ENCODE measurements around the gene RABGEF1.
"Not testable (repeated sequence)": the region's sequence is repeated elsewhere in the genome, so short reads cannot be mapped to it uniquely, and the experiment has no call there.

Gene RABGEF1

GRCh38 chr7:66740302-66740979 lies at the start of gene RABGEF1:
Gene RABGEF1 (plus strand): TSS chr7:66740733. CDS start chr7:66771900, 31,167 bp downstream.
- peak; percentile 98 for DNase-seq (ENCODE audit: low read depth, low spot score)

DNA sequence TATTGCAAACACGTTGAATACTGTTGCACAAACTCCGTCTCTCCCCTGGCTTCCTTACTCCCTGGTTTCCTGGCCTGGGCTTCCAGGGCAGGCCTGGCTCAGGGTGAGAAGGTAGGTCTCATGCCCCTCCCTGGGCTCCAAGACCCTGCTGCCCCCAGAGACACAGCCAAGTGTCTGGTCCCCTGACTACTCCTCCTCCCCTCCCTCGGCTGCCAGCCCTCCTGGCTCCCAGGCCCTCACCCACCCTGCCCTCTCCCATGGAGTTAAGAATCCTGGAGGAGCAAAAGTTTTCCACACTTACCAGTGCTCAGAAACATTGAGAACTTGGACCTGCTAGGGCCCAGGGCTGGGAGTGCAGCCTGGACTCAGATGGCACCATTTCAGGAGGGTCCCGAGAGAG lies 47.2 kb upstream of the RABGEF1 start:
- no peak for DNase-seq (ENCODE audit: low read depth, low spot score)

DNA sequence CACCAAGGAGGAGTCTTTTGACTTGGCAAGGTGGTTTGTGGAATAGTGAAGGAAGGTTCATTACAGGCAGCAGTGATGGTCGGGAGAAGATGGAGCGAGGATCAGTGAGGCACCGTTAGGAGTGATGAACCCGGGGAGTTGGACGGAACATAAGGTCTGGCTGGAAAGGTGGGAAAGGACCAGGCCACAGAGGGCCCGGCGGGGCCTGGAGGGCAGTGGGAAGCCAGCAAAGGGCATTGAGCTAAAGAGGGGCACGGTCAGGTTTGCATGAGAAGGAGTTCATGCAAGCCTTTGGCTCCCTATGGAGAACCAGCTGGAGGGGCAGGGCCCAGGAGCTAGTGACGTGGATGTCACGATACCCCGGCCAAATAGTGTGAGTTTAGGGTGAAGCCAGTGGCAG lies 46.2 kb upstream of the RABGEF1 start:
- DNase-seq (ENCODE audit: low read depth, low spot score) = no peak

DNA sequence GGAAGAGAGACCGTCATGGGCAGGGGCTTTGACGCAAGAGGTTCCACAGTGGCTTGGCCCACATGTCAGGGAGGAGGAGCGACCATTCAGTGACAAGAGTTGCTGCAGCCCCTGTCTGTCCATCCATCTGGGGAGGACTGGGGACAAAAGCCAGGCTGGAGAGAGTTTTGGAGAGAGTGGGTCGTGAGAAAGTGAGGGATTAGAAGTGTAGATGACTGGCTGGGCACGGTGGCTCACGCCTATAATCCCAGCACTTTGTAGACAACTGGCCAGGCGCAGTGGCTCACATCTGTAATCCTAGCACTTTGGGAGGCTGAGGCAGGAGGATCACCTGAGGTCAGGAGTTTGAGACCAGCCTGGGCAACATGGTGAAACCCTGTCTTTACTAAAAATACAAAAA lies 45.1 kb upstream of the RABGEF1 start:
- not testable (repeated sequence) for DNase-seq (ENCODE audit: low read depth, low spot score)

DNA sequence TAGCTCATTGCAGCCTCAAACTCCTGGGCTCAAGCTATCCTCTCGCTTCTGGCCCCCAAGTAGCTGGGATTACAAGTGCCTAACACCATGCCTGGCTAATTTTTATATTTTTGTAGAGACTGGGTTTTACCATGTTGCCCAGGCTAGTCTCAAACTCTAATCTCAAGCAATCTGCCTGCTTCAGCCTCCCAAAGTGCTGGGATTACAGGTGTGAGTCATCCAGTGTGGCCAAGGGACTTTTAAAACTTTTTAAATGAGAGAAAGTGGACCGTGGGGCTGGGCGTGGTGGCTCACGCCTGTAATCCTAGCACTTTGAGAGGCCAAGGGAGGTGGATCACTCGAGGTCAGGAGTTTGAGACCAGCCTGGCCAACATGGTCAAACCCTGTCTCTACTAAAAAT lies 44.4 kb upstream of the RABGEF1 start:
- not testable (repeated sequence) for DNase-seq (ENCODE audit: low read depth, low spot score)

GRCh38 chr7:66696774-66697191 lies 43.8 kb upstream of the RABGEF1 start:
- DNase-seq (ENCODE audit: low read depth, low spot score) = peak; percentile 14

- peak; percentile 92 for DNase-seq (ENCODE audit: low read depth, low spot score)
Measured at GRCh38 chr7:66697449-66698438, 42.8 kb upstream of the RABGEF1 start.

DNA sequence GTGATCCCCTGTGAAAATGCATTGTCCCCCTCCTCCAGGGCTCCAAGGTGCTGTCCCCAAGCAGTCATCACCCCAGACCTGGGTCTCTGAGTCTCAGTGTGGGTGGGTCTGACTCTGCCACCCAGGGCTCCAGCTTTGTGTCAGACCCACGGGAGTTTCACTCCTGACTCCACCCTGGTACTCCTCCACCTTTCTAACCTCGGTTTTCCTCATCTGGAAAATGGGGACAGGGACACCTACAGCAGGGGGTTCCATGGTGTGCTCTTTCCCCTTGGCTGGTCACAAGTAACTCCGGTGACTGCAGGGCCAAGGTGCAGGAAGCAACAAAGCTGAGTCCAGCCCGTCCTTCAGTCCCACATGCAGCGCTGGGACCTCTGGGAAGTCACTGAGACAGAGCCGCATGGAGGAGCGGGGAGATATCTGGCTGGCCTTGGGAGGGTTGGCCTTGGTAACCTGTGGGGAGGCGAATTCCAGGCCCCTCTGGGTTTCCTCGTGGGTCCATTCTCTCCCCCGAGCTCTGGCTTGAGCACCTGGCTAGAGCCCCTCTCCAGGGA lies 41.8 kb upstream of the RABGEF1 start:
- no peak for DNase-seq (ENCODE audit: low read depth, low spot score)

DNA sequence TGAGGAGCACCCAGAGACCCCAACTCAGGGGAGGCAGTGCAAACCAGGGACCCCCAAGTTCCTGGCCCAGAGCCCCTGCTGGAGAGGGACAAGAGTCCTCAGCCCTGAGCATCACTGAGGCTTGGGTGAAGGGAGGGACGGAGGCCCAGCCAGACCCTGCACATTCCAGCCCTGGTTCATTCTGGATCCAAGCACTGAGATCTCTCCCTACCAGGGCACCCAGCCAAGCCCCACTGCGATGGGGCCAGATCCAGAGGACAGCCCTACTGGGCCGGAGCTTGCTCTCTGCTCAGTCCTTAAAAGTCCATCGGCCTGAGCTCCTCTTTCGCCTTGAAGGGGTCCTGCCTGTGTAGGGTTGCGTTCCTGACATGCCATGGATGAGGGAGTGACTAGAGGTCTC lies 40.5 kb upstream of the RABGEF1 start:
- peak; percentile 62 for DNase-seq (ENCODE audit: low read depth, low spot score)

GRCh38 chr7:66700633-66701131 lies 39.9 kb upstream of the RABGEF1 start:
- DNase-seq (ENCODE audit: low read depth, low spot score) = peak; percentile 4

DNA sequence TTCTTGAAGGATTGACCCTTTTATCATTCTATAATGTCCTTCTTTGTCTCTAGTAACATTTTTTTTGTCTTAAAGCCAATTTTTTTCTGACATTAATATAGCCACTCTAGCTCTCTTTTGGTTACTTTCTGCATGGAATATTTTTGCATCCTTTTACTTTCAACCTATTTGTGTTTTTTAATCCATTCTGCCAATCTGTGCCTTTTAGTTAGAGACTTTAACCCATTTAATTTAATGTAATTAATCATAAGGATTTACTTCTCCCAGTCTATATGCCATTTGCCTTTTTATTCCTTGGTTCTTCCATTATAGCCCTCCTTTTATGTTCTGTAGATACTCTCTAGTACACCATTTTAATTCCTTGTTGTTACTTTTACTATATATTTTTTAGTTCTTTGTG lies 32.7 kb upstream of the RABGEF1 start:
- no peak for DNase-seq (ENCODE audit: low read depth, low spot score)

- not testable (repeated sequence) for DNase-seq (ENCODE audit: low read depth, low spot score)
Measured at GRCh38 chr7:66710752-66711151, 29.8 kb upstream of the RABGEF1 start.

- no peak for DNase-seq (ENCODE audit: low read depth, low spot score)
Measured at GRCh38 chr7:66713687-66714086, 26.8 kb upstream of the RABGEF1 start.

DNA sequence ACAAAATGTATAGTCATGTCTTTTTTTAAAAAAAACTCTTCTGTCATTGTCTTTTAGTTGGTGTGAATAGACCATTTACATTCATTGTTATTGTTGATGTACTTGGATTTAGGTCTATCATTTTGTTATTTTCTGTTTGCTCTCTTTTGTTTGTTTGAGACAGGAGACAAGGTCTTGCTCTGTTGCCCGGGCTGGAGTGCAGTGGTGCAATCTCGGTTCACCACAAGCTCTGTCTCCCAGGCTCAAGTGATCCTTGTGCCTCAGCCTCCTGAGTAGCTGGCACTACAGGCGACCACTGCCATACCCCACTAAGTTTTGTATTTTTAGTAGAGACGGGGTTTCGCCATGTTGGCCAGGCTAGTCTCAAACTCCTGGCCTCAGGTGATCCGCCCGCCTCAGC lies 23.9 kb upstream of the RABGEF1 start:
- DNase-seq (ENCODE audit: low read depth, low spot score) = not testable (repeated sequence)

DNA sequence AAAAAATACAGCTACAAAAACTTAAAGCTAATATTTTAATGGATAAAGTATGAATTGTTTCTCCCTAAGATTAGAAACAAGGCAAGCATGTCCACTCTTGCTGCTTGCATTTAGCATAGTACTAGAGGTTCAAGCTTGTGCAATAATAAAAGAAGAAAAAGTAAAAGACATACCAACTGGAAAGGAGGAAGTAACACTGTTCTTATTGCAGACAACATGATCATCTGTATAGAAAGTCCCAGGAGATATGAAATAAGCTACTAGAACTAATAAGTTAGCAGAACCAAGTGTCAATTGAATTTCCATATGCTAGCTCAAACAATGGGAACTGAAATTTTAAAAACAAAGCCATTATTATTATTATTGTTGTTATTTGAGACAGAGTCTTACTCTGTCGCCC lies 20.0 kb upstream of the RABGEF1 start:
- no peak for DNase-seq (ENCODE audit: low read depth, low spot score)

DNA sequence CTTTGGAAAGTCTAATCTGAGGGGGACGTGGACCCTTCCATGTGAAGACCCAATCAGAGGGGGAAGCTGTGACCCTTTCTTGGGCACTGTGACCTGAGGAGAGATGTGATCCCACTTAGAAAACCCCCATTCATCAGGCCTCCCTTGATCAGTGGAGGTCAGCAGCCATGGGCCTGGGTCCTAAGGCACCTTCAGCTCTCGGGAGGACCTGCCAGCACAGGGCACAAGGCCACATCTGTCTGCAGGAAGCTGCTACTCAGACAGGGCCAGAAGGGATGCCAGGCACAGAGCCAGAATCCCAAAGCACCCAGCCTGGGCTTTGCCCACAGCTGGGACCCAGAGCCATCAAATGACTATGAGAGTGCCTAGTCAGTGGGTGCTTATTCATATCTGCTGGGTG lies 14.7 kb upstream of the RABGEF1 start:
- no peak for DNase-seq (ENCODE audit: low read depth, low spot score)

DNA sequence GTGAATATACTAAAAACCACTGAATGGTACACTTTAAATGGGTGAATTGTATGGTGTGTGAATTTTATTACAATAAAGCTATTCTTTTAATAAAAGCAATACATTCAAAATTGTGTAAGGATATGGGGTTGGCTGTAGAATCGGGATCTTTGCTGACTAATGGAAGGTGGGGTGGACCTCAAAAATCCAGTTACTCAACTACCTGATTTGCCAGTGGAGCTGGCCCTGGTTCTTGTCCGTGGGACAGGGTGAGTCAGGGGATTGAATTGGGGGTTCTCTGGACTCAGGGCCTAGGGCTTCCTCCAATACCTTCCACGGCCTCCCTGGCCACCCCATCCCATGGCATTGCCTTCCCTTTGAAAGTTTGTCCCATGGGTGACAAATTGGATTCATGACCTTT lies 13.5 kb upstream of the RABGEF1 start:
- DNase-seq (ENCODE audit: low read depth, low spot score) = no peak

- no peak for DNase-seq (ENCODE audit: low read depth, low spot score)
Measured at GRCh38 chr7:66728571-66728970, 12.0 kb upstream of the RABGEF1 start.

GRCh38 chr7:66729274-66729673 lies 11.3 kb upstream of the RABGEF1 start:
- DNase-seq (ENCODE audit: low read depth, low spot score) = no peak

DNA sequence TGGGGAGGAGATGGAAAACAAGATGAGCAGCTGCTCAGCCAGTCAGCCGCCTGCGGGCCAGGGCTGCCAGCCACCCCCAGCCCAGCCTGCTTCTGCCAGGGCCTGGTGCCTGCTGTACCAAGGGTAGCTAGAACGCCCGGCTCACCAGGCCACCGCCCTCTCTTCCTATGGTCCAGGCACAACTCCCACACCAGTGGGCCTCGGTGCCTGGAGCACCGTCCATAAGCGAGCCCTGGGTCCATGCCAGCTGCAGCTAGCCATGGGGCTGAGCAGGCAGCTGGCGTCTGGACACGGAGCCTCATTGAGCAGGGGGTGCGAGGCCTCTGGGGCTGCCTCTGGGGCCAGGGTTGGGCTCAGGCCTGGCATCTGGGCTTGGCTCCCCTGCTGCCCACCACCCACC lies 8.5 kb upstream of the RABGEF1 start:
- DNase-seq (ENCODE audit: low read depth, low spot score) = no peak

GRCh38 chr7:66732439-66732838 lies 8.1 kb upstream of the RABGEF1 start:
- DNase-seq (ENCODE audit: low read depth, low spot score) = no peak

GRCh38 chr7:66734006-66734405 lies 6.5 kb upstream of the RABGEF1 start:
- DNase-seq (ENCODE audit: low read depth, low spot score) = no peak
